Keratinocyte (primary cell): ENCODE measurements around the gene SLC6A7. TPM values are rescaled to one million over a fixed set of nuclear protein-coding genes. Genes with fewer than 3 reads are reported as not detected.

Experiments used
- DNase-seq: peaks from one replicate; pipeline ENCODE4 v3.0.0-alpha.2; 2011; ENCODE audit warnings: low read depth, missing footprints, low spot score
- FAIRE-seq: peaks from 2 replicates; lab custom pipeline; 2011; peaks lifted over from hg19 to GRCh38; lab: Jason Lieb, UNC
- H2AFZ ChIP-seq: 2 replicates; pipeline ENCODE4 v1.6.0; 2012; ENCODE audit warnings: low read length, control low read depth, inconsistent platforms; ENCODE audit not compliant: control insufficient read depth
- H3K27ac ChIP-seq: 2 replicates; pipeline ENCODE4 v1.5.1; 2011; ENCODE audit warnings: low read length; ENCODE audit not compliant: control insufficient read depth, insufficient read depth
- H3K27me3 ChIP-seq: 3 replicates; pipeline ENCODE4 v1.6.0; 2011; ENCODE audit warnings: low read length; ENCODE audit not compliant: control insufficient read depth, insufficient read depth; ENCODE audit errors: extremely low read depth
- H3K36me3 ChIP-seq, 2 experiments: 2 replicates in 1 of 2; 3 replicates in 1 of 2; pipeline ENCODE4 v1.5.1; 2011; ENCODE audit warnings: low read length in 2 of 2, mild to moderate bottlenecking in 1 of 2; ENCODE audit not compliant: control insufficient read depth in 2 of 2, insufficient read depth in 2 of 2; ENCODE audit errors: extremely low read depth in 1 of 2
- H3K4me1 ChIP-seq: 3 replicates; pipeline ENCODE4 v1.5.1; 2011; ENCODE audit warnings: low read length; ENCODE audit not compliant: control insufficient read depth, insufficient read depth; ENCODE audit errors: extremely low read depth
- H3K4me2 ChIP-seq: 3 replicates; pipeline ENCODE4 v1.6.0; 2011; ENCODE audit warnings: low read depth, low read length; ENCODE audit not compliant: control insufficient read depth, insufficient read depth; ENCODE audit errors: extremely low read depth
- H3K4me3 ChIP-seq, 3 experiments: fragments of 200-600 bp in 1 of 3; sonication (generic) in 1 of 3; 2 replicates in 2 of 3; 3 replicates in 1 of 3; pipeline ENCODE4 v1.5.1; 2011 to 2016; ENCODE audit warnings: low read length in 3 of 3, mild to moderate bottlenecking in 3 of 3, control low read depth in 2 of 3, inconsistent platforms in 1 of 3, low read depth in 1 of 3, mixed read lengths in 1 of 3, mixed run types in 1 of 3, moderate library complexity in 1 of 3; ENCODE audit not compliant: control insufficient read depth in 2 of 3, insufficient read depth in 2 of 3; ENCODE audit errors: extremely low read depth in 1 of 3
- H3K79me2 ChIP-seq: 2 replicates; pipeline ENCODE4 v1.6.0; 2012; ENCODE audit warnings: low read length; ENCODE audit not compliant: control insufficient read depth, insufficient read depth
- H3K9ac ChIP-seq: 3 replicates; pipeline ENCODE4 v1.6.0; 2011; ENCODE audit warnings: low read length; ENCODE audit not compliant: control insufficient read depth, insufficient read depth; ENCODE audit errors: extremely low read depth
- H3K9me1 ChIP-seq: 3 replicates; pipeline ENCODE4 v1.6.0; 2011; ENCODE audit warnings: low read length; ENCODE audit not compliant: control insufficient read depth, insufficient read depth; ENCODE audit errors: extremely low read depth
- H3K9me3 ChIP-seq: 2 replicates; pipeline ENCODE4 v1.5.1; 2012; ENCODE audit warnings: low read depth, low read length; ENCODE audit not compliant: control insufficient read depth
- H4K20me1 ChIP-seq: 3 replicates; pipeline ENCODE4 v1.6.0; 2011; ENCODE audit warnings: low read length; ENCODE audit not compliant: control insufficient read depth, insufficient read depth; ENCODE audit errors: extremely low read depth
- CTCF ChIP-seq, 3 experiments: IDR thresholded peaks in 1 of 3; conservative IDR thresholded peaks in 1 of 3; optimal IDR thresholded peaks in 1 of 3; 2 replicates in 2 of 3; 3 replicates in 1 of 3; pipeline versions ENCODE3 to v1.5.1; 2011; ENCODE audit warnings: low read length in 3 of 3, mild to moderate bottlenecking in 3 of 3, moderate library complexity in 2 of 3, control low read depth in 1 of 3, inconsistent platforms in 1 of 3; ENCODE audit not compliant: insufficient read depth in 2 of 3; ENCODE audit errors: extremely low read depth in 1 of 3
- EZH2 ChIP-seq: IDR thresholded peaks from one replicate; pipeline ENCODE4 v1.6.1; 2012; ENCODE audit warnings: inconsistent platforms, mild to moderate bottlenecking, low read length, moderate library complexity
- dilution Hi-C: fragments of 300-500 bp; cut with MboI; formaldehyde crosslinking; loops from one replicate; pipeline ENCODE4 v1.7.0; 2020; ENCODE audit warnings: low sequenced_read_pairs; ENCODE audit not compliant: extremely low pct_ligation_motif_present
- polyA plus RNA-seq, 5 experiments: library from polyadenylated mRNA; depleted of rRNA in 3 of 5; stranded (reverse) in 3 of 5; stranded (forward) in 1 of 5; unstranded in 1 of 5; fragments of >200 nt; gene quantifications; 1 replicate in 1 of 5; 2 replicates in 3 of 5; 3 replicates in 1 of 5; pipeline versions ENCODE4 v1.2.1 to v1.2.3, GENCODE V29; 2011 to 2012; ENCODE audit warnings: missing spikeins in 2 of 5, low read depth in 1 of 5, low replicate concordance in 1 of 5

SLC6A7 gene
- polyA plus RNA-seq, 1 donor (not counting 4 experiments of a cell fraction or from before 2014, with no cell fraction given): not detected

GRCh38 chr5:150188146-150188842 lies 1.6 kb upstream of the SLC6A7 start:
- TF ChIP-seq CTCF (optimal IDR thresholded peaks at IDR 0.05 in 1 of 3, IDR thresholded peaks at IDR 0.05 in 1 of 3, conservative IDR thresholded peaks at IDR 0.05 in 1 of 3; ENCODE audit: extremely low read depth in 1 of 3, insufficient read depth in 2 of 3, low read length in 3 of 3) (no peak), EZH2 (no peak)
- dilution Hi-C loops: no loop called here
- no peak overlapping the region for H3K4me3 ChIP-seq
- H3K36me3 ChIP-seq: no peaks in the 10 kb centered on the region
- H3K9me1 ChIP-seq: no peaks in the 10 kb centered on the region
- no peaks in the 10 kb centered on the region for H3K9me3 ChIP-seq
- DNase-seq (no peak), FAIRE-seq (no peak)
- H3K79me2 ChIP-seq: no peaks in the 10 kb centered on the region
- H3K27me3 ChIP-seq: peaks cover 68% of the 10 kb centered on the region
- H3K27ac ChIP-seq: no peak overlapping the region
- no peaks in the 10 kb centered on the region for H3K4me1 ChIP-seq
- H3K4me2 ChIP-seq: no peak overlapping the region
- no peaks in the 10 kb centered on the region for H4K20me1 ChIP-seq
- no peak overlapping the region for H3K9ac ChIP-seq
- H2AFZ ChIP-seq: no peak overlapping the region

GRCh38 chr5:150189326-150189725 lies 536 bp upstream of the SLC6A7 start:
- no peaks in the 10 kb centered on the region for H3K4me1 ChIP-seq
- H3K4me3 ChIP-seq: no peak overlapping the region
- peaks cover 63% of the 10 kb centered on the region for H3K27me3 ChIP-seq
- no peak overlapping the region for H3K4me2 ChIP-seq
- H2AFZ ChIP-seq: no peak overlapping the region
- H3K36me3 ChIP-seq: no peaks in the 10 kb centered on the region
- FAIRE-seq (no peak), DNase-seq (no peak)
- no peaks in the 10 kb centered on the region for H3K9me3 ChIP-seq
- no peak overlapping the region for H3K27ac ChIP-seq
- no peaks in the 10 kb centered on the region for H3K79me2 ChIP-seq
- TF ChIP-seq EZH2: no peak
- H4K20me1 ChIP-seq: no peaks in the 10 kb centered on the region
- no peak overlapping the region for H3K9ac ChIP-seq
- dilution Hi-C loops: no loop called here
- no peaks in the 10 kb centered on the region for H3K9me1 ChIP-seq

- TF ChIP-seq CTCF (optimal IDR thresholded peaks at IDR 0.05 in 1 of 3, IDR thresholded peaks at IDR 0.05 in 1 of 3, conservative IDR thresholded peaks at IDR 0.05 in 1 of 3; ENCODE audit: extremely low read depth in 1 of 3, insufficient read depth in 2 of 3, low read length in 3 of 3): no peak
- TF ChIP-seq EZH2: no peak
- Histone ChIP-seq H4K20me1 (no peaks in the 10 kb centered on the region), H3K36me3 (no peaks in the 10 kb centered on the region), H3K4me3 (no peak overlapping the region), H3K27ac (no peak overlapping the region), H2AFZ (no peak overlapping the region), H3K4me2 (no peak overlapping the region), H3K4me1 (no peaks in the 10 kb centered on the region), H3K27me3 (peaks cover 62% of the 10 kb centered on the region), H3K9me1 (no peaks in the 10 kb centered on the region), H3K9me3 (no peaks in the 10 kb centered on the region), H3K9ac (no peak overlapping the region), H3K79me2 (no peaks in the 10 kb centered on the region)
- FAIRE-seq: no peak
- DNase-seq: no peak
- dilution Hi-C loops: no loop called here
Measured at GRCh38 chr5:150190503-150190979, 679 bp downstream of the SLC6A7 start.
